ENCODE measurements around the gene DNAJC5.

GRCh38 chr20:63978319-63979228, 83.6 kb downstream of the DNAJC5 start:
- TF ChIP-seq CTCF (IDR thresholded peaks at IDR 0.05 in 8 of 11, conservative IDR thresholded peaks at IDR 0.05 in 3 of 11) (no peak), POLR2A (IDR thresholded peaks at IDR 0.05) (no peak)
